D721Med (cell line): ENCODE data around the gene ARL17B.
"Not testable (repeated sequence)": the region's sequence is repeated elsewhere in the genome, so short reads cannot be mapped to it uniquely, and the experiment has no call there.

Source experiments
- DNase-seq: peaks from one replicate; pipeline ENCODE4 v3.0.0; 2011; ENCODE audit warnings: low spot score; ENCODE audit not compliant: insufficient read length
- FAIRE-seq: peaks from 2 replicates; lab custom pipeline; 2011; peaks lifted over from hg19 to GRCh38; lab: Jason Lieb, UNC

The ARL17B gene

DNA sequence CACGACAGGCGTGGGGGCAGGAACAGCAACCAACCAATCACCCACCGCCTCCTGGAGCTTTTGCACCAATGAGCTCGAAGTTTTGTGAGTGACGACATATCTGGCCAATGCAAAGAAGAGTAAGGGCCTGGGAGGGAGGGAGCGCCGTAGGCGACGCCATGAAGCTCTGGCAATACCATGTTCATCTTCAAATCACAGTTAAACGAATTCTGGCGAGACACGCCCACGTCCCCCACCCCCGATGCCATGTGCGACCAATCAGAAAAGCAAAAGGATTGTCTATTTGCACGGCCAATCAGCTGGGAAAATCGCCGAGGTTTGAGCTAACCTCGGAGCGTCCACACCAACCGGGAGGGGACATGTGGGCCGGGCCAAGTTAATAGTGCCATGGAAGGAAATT lies at the start of gene ARL17B:
TSS of gene ARL17B (minus strand) at position 12 of the 400 bp plus-strand sequence. CDS start 3,369 bp downstream, outside the sequence.
- DNase-seq: not testable (repeated sequence)
- peak; percentile 93 for FAIRE-seq

DNA sequence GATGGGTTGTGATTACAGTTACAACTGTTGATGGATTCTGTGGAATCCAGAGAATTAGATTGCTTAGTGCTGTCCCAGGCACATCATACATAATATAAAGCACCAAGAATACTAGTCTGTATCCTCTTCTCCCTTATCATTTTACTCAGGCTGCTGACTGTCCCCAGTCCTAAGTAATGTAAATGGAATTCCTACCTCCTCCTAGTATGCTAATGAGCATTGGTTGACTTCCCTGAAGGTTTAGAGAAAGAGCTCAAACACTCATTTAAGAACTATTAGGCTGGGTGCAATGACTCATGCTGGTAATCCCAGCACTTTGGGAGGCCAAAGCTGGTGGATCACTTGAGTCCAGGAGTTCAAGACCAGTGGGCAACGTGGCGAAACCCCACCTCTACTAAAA lies 48.3 kb upstream of the ARL17B start:
- not testable (repeated sequence) for DNase-seq, FAIRE-seq

DNA sequence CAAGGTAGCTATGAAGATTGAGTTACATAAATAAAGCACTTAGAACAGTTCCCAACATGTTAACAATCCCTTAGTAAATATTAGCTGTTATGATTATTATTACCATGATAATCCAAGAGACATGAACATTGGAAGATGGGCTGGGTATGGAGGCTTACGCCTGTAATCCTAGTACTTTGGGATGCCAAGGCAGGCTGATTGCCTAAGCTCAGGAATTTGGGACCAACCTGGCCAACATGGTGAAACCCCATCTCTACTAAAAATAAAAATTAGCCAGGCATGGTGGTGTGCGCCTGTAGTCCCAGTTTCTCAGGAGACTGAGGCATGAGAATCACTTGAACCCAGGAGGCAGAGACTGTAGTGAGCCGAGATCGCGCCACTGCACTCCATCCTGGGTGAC lies 45.6 kb upstream of the ARL17B start:
- FAIRE-seq, DNase-seq: not testable (repeated sequence)

DNA sequence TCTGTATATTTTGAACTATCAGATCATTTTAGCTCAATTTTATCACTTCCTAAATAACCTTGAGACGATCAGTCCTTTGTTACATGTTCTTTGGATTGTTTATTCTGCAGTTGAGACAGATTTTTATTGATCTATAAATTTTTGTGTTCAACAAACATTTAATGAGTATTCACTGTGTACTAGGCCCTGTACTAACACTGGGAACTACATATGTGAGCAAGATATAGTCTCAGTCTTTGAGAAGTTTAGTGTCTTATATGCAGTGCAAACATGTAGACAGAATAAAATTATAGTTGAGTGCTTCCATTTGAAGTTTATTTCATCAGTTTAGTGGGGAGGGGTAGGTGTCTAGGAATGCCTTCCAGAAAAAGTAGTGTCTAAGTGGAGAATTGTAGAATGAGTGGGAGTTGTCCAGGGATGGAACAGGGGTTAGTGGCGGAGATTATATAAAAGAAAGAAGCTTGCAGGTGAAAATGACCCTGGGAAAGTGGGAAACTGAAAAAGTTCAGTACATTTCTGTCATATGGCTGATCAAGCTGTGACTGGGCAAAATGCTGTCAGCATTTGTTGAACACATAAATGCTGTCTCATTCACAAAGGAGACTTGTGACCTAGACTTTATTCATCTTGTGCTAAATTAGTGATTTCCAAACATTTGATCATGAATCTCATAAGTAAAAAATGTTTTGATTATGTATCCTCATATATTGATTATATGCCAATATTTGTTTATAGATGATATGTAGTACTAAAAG lies 39.6 kb upstream of the ARL17B start:
- peak; percentile 25 for FAIRE-seq
- DNase-seq: not testable (repeated sequence)

- not testable (repeated sequence) for DNase-seq, FAIRE-seq
Observed at GRCh38 chr17:46400543-46400942, 39.0 kb upstream of the ARL17B start.

DNA sequence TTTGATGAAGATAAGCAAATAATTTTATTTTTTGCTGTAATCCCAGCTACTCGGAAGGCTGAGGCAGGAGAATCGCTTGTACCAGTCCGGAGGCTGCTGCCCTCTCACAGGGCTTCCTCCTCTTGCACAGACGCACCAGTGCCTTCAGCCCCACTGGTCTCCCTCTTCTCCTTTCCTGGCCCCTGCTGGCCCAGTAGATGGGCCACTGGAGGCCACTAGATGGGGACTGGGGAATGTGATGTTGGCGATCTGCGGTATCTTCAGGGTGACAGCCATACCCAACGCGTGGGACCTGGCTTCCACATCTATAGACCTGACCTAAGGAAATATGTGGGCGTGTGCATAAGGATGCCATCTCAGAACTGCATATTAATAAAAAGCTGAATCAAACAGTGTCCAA lies 38.4 kb upstream of the ARL17B start:
- not testable (repeated sequence) for DNase-seq, FAIRE-seq

- DNase-seq: not testable (repeated sequence)
- peak; percentile 25 for FAIRE-seq
Observed at GRCh38 chr17:46396292-46396691, 34.7 kb upstream of the ARL17B start.

- FAIRE-seq, DNase-seq: not testable (repeated sequence)
Observed at GRCh38 chr17:46393702-46394101, 32.1 kb upstream of the ARL17B start.

GRCh38 chr17:46385491-46385890 lies 23.9 kb upstream of the ARL17B start:
- DNase-seq, FAIRE-seq: not testable (repeated sequence)

GRCh38 chr17:46383118-46383517 lies 21.6 kb upstream of the ARL17B start:
- DNase-seq, FAIRE-seq: not testable (repeated sequence)

DNA sequence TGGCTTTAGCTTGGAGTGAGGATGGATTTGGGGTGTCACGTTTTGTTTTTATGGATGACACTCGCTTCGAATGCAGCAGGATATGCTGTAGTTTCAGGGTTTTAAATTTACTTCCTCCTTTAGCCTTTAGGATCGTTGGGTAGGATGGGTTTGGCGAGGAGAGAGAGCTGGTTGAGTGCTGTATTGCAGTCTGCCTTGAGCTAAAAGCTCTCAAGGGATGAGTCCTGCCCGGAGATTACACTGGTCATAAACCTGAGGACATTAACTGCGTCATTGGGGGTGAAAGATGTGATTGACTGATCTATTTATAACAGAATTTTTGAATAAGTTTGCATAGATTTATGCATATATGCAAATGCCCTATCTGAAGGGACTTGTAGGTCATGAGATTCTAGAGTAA lies 11.9 kb upstream of the ARL17B start:
- DNase-seq: not testable (repeated sequence)
- FAIRE-seq: peak; percentile 32

DNA sequence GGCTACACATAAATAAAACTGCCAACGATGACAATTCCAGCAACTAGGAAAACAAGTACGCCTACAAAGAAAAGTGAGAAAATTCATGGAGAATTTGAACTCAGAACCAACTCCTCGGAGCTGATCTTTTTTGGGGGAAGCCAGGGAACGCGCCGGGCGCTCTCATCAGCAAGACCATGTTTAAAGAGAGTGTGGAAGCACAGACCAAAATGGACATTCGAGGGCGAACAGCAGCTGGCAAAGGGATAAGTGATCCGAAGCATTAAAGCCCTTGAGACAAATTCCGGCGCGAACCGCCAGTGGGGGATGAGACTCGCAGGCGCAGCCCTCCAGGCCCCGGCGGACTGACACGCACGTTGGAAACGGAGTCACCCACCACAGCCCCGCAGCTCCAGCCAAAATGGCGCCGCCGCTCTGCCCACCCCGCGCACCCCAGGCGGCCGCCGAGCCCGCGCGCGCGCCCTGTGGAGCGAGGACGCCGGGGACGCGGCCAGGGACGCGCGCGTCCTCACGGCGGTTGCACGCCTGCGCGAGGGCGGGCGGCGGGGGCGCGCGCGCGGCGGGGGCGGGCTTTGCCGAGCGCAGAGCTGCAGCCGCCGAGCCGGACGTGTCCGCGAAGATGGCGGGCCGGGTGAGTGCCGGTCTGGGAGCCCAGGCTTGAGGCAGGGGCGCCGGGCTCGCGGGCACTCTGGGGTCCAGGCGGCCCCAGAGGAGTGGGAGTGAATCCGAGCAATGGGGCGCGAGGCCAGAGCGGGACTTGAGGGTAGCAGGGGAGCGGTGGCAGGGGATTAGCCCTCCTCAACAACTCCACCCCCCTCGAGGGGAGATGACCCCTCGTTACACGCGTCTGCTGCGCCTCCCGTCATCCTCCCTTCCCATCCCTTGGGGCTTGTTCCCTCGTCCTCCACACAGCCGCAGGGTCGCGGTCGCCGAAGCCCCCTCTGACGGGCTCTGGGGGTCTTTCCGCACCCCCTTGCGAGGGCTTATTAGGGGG lies 11.0 kb upstream of the ARL17B start:
- not testable (repeated sequence) for FAIRE-seq, DNase-seq

GRCh38 chr17:46367520-46367919 lies 6.0 kb upstream of the ARL17B start:
- not testable (repeated sequence) for FAIRE-seq

DNA sequence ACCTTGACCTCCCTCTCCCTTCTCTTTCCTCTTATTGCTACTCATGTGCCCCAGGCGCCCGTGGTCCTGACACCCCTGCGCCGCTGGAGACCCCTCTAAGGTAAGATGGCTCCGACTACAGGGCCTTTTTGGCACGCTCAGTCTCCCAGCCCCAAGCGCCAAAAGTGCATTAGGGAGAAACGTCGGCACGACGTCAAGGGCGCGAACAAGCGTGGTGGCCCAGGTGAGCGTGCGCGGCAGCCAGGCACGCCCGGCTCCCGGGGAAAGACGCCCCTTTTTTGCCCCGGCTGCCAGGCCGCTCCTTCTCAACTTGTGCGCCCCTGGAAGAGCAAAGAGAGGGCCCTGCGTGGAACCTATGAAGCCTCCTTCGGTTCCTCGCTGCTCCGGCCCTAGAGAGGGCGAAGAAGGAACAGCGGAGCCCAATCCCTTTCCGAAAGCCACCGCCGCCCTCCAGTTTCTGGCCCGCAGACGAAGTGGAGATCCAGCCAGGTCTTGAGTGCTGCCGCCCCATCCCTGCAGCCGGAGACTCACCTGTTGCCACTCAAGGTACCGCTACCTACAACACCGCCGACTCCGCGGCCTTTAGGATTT lies 326 bp downstream of the ARL17B start:
- not testable (repeated sequence) for DNase-seq, FAIRE-seq

More at GRCh38 chr17:46367520-46367919, 6.0 kb upstream of the ARL17B start:
- not testable (repeated sequence) for DNase-seq

DNA sequence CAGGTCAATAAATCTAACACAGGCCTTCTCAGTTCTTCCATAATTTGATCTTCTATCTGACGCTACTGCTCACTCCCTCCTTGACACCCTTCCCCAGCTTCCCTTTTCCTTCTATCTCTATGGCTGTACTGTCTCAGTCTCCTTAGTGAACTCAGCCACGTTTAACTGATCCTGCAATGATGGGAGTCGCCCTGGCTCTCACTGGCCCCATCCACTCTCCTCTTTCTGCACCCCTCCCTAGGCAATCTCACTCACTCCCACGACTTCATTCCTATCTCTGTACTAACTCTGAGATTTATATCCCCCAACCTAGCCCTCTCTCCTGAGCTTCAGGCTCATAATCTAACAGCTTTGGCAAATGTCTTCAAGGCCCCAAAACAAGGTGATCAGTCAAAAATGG lies 7.7 kb downstream of the ARL17B start:
- not testable (repeated sequence) for FAIRE-seq, DNase-seq

- not testable (repeated sequence) for FAIRE-seq
Observed at GRCh38 chr17:46349060-46349459, 12.5 kb downstream of the ARL17B start.

GRCh38 chr17:46348345-46348744 lies 13.2 kb downstream of the ARL17B start:
- FAIRE-seq, DNase-seq: not testable (repeated sequence)

More at GRCh38 chr17:46349060-46349459, 12.5 kb downstream of the ARL17B start:
- DNase-seq: not testable (repeated sequence)

- FAIRE-seq, DNase-seq: not testable (repeated sequence)
Observed at GRCh38 chr17:46342131-46342530, 19.4 kb downstream of the ARL17B start.

GRCh38 chr17:46341220-46341619 lies 20.3 kb downstream of the ARL17B start:
- not testable (repeated sequence) for DNase-seq, FAIRE-seq
